IMR-90 (cell line): Measurements from ENCODE around the gene UNC79.

Source experiments
- BHLHE40 ChIP-seq: fragments of 150-350 bp; IDR thresholded peaks from 2 replicates; pipeline ENCODE4 v1.6.1; 2016; ENCODE audit warnings: mild to moderate bottlenecking, low read depth, low read length
- CEBPB ChIP-seq: IDR thresholded peaks from 2 replicates; pipeline ENCODE4 v1.6.1; 2012; ENCODE audit warnings: low read depth, low read length, improper control_type of control experiment
- CHD1 ChIP-seq: IDR thresholded peaks from 2 replicates; pipeline ENCODE4 v1.6.1; 2012; ENCODE audit warnings: low read depth, low read length, improper control_type of control experiment
- MAZ ChIP-seq: IDR thresholded peaks from 2 replicates; pipeline ENCODE4 v1.6.1; 2012; ENCODE audit warnings: low read depth, mild to moderate bottlenecking, low read length, improper control_type of control experiment, moderate library complexity, borderline replicate concordance
- MXI1 ChIP-seq: IDR thresholded peaks from 2 replicates; pipeline ENCODE4 v1.6.1; 2012; ENCODE audit warnings: low read depth, mild to moderate bottlenecking, low read length, moderate library complexity, borderline replicate concordance
- POLR2A ChIP-seq: IDR thresholded peaks from 2 replicates; pipeline ENCODE4 v1.6.1; 2012; ENCODE audit warnings: mild to moderate bottlenecking, low read depth, low read length
- RAD21 ChIP-seq: IDR thresholded peaks from 2 replicates; pipeline ENCODE4 v1.6.1; 2012; ENCODE audit warnings: low read length, improper control_type of control experiment
- RCOR1 ChIP-seq: IDR thresholded peaks from 2 replicates; pipeline ENCODE4 v1.6.1; 2012; ENCODE audit warnings: mild to moderate bottlenecking, low read length, improper control_type of control experiment; ENCODE audit not compliant: insufficient replicate concordance
- RFX5 ChIP-seq: IDR thresholded peaks from 2 replicates; pipeline ENCODE4 v1.8.0; 2012; ENCODE audit warnings: low read depth, mild to moderate bottlenecking, low read length, moderate library complexity
- SMC3 ChIP-seq: fragments of 150-350 bp; IDR thresholded peaks from 2 replicates; pipeline ENCODE4 v1.6.1; 2016; ENCODE audit warnings: low read depth, mild to moderate bottlenecking, antibody characterized with exemption, low read length, moderate library complexity
- TF ChIP-seq, protein P1 (sequence below): conservative IDR thresholded peaks from 2 replicates; pipeline ENCODE4 v1.5.1; 2012; ENCODE audit warnings: mild to moderate bottlenecking, low read depth, low read length, improper control_type of control experiment
- TF ChIP-seq, protein P2 (sequence below): fragments of 150-350 bp; IDR thresholded peaks from 2 replicates; pipeline ENCODE4 v1.6.1; 2017; ENCODE audit warnings: mild to moderate bottlenecking, antibody characterized with exemption, low read length, low read depth

DNA sequence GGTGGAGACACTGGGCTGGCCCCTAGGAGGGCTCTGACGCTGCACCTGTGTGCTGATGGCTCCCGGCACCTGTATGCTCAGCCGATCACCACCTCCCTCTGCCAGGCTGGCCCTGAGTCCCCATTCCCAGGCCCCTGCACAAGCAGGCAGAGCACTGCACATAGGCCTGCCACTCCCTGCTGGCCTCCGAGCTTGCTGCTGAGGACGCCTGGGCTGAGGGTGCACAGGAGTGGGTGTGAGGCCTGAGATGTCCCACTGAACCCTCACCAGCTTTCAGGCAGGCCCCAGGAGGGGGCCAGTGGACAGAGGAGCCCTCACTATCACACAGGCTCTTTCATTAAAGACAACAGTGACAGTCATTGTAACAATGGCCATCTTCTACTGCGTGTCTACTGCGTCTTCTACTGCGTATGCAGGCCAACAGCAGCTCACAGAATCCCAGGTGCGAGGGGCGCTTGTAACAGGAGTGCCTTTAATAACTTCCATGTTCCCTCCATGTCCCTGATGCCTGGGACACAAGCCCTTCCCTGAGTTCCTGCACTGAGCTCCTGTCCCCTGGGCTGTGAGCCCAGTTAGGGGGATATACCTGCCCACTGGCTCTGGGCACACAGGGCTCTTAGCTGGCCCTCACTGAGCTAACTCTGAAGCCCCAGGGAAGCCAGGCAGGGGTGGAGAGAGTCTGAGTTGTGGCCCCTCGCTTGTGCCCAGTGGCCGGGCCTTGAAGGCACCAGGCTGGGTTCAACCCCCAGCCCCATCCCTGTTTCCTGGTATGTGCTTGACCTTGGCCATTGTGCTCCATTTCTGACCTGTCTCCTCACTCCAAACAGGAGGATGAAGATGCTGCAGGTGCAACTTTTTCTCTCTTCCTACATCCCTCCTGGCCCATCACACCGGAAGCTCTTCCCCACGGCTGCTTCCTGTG is 286.3 kb downstream of the UNC79 start:
- TF ChIP-seq POLR2A: no peak
- no peak for TF ChIP-seq RCOR1
- TF ChIP-seq, protein P1, sequence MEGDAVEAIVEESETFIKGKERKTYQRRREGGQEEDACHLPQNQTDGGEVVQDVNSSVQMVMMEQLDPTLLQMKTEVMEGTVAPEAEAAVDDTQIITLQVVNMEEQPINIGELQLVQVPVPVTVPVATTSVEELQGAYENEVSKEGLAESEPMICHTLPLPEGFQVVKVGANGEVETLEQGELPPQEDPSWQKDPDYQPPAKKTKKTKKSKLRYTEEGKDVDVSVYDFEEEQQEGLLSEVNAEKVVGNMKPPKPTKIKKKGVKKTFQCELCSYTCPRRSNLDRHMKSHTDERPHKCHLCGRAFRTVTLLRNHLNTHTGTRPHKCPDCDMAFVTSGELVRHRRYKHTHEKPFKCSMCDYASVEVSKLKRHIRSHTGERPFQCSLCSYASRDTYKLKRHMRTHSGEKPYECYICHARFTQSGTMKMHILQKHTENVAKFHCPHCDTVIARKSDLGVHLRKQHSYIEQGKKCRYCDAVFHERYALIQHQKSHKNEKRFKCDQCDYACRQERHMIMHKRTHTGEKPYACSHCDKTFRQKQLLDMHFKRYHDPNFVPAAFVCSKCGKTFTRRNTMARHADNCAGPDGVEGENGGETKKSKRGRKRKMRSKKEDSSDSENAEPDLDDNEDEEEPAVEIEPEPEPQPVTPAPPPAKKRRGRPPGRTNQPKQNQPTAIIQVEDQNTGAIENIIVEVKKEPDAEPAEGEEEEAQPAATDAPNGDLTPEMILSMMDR: no peak
- TF ChIP-seq SMC3: no peak
- TF ChIP-seq, protein P2, sequence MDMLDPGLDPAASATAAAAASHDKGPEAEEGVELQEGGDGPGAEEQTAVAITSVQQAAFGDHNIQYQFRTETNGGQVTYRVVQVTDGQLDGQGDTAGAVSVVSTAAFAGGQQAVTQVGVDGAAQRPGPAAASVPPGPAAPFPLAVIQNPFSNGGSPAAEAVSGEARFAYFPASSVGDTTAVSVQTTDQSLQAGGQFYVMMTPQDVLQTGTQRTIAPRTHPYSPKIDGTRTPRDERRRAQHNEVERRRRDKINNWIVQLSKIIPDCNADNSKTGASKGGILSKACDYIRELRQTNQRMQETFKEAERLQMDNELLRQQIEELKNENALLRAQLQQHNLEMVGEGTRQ: no peak
- no peak for TF ChIP-seq RFX5
- TF ChIP-seq MXI1: no peak
- TF ChIP-seq BHLHE40: no peak
- no peak for TF ChIP-seq MAZ
- no peak for TF ChIP-seq RAD21
- TF ChIP-seq CHD1: no peak
- TF ChIP-seq CEBPB: no peak
